Progenitor cell of endocrine pancreas (in vitro differentiated cells): ENCODE results near the gene SLC15A1. TPM values are rescaled to one million over a fixed set of nuclear protein-coding genes. Genes with fewer than 3 reads are reported as not detected.

ENCODE experiments used
- DNase-seq: peaks from one replicate; pipeline ENCODE4 v3.0.0; 2021; ENCODE audit warnings: low spot score; ENCODE audit not compliant: unreplicated experiment
- H3K27ac Mint-ChIP-seq: 2 replicates; pipeline ENCODE4 v1.8.0; 2021; ENCODE audit warnings: mild to moderate bottlenecking, moderate library complexity, mixed read lengths
- H3K27me3 Mint-ChIP-seq: 2 replicates; pipeline ENCODE4 v1.8.0; 2021; ENCODE audit warnings: mixed read lengths
- H3K36me3 Mint-ChIP-seq: 2 replicates; pipeline ENCODE4 v1.8.0; 2022; ENCODE audit warnings: mixed read lengths; ENCODE audit not compliant: insufficient read depth
- H3K4me1 Mint-ChIP-seq: 2 replicates; pipeline ENCODE4 v1.8.0; 2021; ENCODE audit warnings: low read depth, mixed read lengths
- H3K4me3 Mint-ChIP-seq: 2 replicates; pipeline ENCODE4 v1.8.0; 2021; ENCODE audit warnings: low read depth, mild to moderate bottlenecking, moderate library complexity, mixed read lengths
- H3K9me3 Mint-ChIP-seq: 2 replicates; pipeline ENCODE4 v1.8.0; 2021; ENCODE audit warnings: low read depth, mixed read lengths
- CTCF ChIP-seq: fragments of 200-600 bp; sonication (generic); IDR thresholded peaks from one replicate; pipeline ENCODE4 v1.5.0; 2021; ENCODE audit warnings: antibody characterized with exemption, mild to moderate bottlenecking; ENCODE audit not compliant: unreplicated experiment
- total RNA-seq: library from RNA; stranded (reverse); gene quantifications from 2 replicates; pipeline ENCODE4 v1.2.1, GENCODE V29; 2021

Gene SLC15A1
- total RNA-seq, 1 donor from 2014 or later = 0.53 TPM

DNA sequence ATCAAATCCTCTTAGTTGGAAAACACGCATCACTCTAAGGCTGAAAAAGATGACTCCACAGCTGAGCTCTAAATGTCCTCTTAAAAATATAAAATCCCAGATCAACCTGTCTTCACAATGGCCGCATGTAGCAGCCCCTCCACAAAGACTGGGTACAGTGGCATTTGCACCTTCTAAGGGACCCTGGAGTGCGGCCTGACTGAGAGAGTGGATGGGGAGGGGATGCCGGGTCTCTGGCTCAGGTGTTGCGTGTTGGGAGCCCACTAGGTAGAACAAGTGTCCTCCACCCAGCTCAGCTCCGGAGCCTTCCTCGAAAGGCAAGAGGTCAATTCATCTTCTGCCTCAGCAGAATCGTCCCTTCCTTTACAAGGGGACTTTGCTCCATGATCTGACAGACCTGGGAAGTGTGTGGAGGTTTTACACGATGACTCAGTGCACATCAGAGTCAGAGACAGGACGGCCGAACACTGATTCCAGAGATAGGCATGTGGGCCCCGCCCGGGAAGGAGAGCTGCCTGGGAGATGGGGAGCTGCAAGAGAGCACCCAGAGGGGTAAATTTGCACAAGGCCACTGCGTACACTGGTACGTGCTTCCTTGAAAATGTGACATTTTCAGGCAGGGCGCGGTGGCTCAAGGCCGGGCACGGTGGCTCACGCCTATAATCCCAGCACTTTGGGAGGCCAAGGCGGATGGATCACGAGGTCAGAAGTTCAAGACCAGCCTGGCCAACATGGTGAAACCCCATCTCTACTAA lies 23.5 kb upstream of the SLC15A1 start:
- Mint-ChIP-seq H3K4me1 (no peaks in the 10 kb centered on the region), H3K27me3 (peaks cover 3% of the 10 kb centered on the region), H3K9me3 (no peaks in the 10 kb centered on the region), H3K4me3 (no peak overlapping the region), H3K27ac (no peak overlapping the region), H3K36me3 (no peaks in the 10 kb centered on the region)
- no peak for TF ChIP-seq CTCF
- no peak for DNase-seq

DNA sequence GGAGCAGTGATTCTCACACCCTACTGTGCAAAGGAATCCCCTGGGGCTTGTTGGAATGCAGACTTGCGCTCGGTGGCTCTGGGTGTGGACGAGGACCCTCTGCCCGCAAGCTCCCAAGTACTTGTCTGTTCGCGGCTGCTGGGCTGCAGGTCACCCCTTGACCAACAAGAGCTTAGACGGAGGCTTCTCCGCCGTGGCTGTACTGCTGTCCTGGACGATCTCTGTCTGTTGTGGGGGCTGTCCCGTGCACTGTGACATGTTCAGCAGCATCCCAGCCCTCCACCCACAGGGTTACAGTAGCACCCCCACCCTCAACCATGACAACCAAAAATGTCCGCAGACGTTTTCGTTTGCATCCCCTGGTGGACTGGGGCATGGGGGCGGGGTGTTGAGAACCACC lies 22.9 kb upstream of the SLC15A1 start:
- Mint-ChIP-seq H3K4me3 (no peak overlapping the region), H3K9me3 (no peaks in the 10 kb centered on the region), H3K4me1 (no peaks in the 10 kb centered on the region), H3K27ac (no peak overlapping the region), H3K36me3 (no peaks in the 10 kb centered on the region), H3K27me3 (peaks cover 4% of the 10 kb centered on the region)
- no peak for TF ChIP-seq CTCF
- DNase-seq = no peak

DNA sequence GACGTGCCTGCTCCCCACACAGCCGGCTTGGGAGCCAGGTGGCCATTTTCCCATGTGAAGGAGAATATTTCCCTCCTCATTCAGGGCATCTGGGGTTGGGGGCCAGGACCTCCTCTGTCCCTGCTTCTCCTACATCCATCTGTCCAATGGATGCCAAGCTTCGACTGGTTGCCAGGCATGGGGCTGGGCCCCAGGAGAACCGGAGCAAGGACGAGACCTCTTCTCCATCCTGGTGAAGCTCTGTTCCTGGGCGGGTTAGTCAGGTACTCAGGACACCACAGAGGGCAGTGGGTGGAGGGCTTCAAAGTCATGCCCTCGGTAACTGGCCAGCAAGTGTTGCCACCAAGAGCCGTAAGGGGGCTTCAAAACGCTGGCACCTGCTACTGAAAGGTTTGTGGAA lies 22.3 kb upstream of the SLC15A1 start:
- no peak for DNase-seq
- no peaks in the 10 kb centered on the region for H3K4me1 Mint-ChIP-seq
- no peak overlapping the region for H3K4me3 Mint-ChIP-seq
- TF ChIP-seq CTCF = no peak
- H3K27me3 Mint-ChIP-seq = peaks cover 6% of the 10 kb centered on the region
- no peak overlapping the region for H3K27ac Mint-ChIP-seq
- H3K36me3 Mint-ChIP-seq = no peaks in the 10 kb centered on the region
- H3K9me3 Mint-ChIP-seq = no peaks in the 10 kb centered on the region

- TF ChIP-seq CTCF = no peak
- Mint-ChIP-seq H3K27ac (no peak overlapping the region), H3K9me3 (no peaks in the 10 kb centered on the region), H3K4me1 (no peaks in the 10 kb centered on the region), H3K4me3 (no peak overlapping the region), H3K36me3 (no peaks in the 10 kb centered on the region), H3K27me3 (peaks cover 10% of the 10 kb centered on the region)
- no peak for DNase-seq
These were observed 21.4 kb upstream of the SLC15A1 start for GRCh38 chr13:98773921-98774320.

DNA sequence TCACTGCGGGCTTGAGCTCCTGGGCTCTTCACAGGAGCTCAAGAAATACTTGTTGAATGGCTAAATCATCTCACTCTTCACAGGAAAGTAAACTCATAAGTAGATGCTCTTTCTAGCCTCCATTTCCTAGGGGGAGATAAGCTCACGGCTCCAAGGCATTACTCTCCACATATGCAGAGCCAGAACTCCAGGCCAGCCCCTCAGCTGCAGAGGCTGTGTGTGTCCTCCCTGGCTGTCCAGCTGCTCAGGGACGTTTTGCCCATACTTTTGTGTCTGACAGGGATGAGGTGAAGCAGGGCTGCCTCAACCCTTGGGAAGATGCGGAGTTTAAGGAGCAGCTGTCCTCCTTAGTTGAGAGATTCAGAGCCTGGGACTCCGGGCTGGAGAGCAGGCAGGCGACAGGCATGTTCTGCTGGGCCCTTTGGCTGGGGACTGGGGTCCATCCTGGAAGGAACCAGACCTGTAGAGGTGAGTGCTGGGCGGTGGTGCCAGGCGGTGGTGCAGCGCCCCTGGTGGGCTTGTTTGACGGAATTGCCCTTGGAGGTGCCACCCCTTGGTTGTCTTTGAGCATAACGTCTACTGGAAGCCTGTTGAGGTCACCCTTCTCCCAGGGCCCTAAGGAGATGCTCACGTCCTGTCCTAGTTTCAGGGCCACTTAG lies 20.5 kb upstream of the SLC15A1 start:
- Mint-ChIP-seq H3K27ac (no peak overlapping the region), H3K27me3 (peaks cover 10% of the 10 kb centered on the region), H3K36me3 (no peaks in the 10 kb centered on the region), H3K4me1 (no peaks in the 10 kb centered on the region), H3K4me3 (no peak overlapping the region), H3K9me3 (no peaks in the 10 kb centered on the region)
- no peak for DNase-seq
- TF ChIP-seq CTCF = peak; percentile 29
